D721Med (cell line): ENCODE data around the gene MYO9A.

Experiments used
- DNase-seq: peaks from one replicate; pipeline ENCODE4 v3.0.0; 2011; ENCODE audit warnings: low spot score; ENCODE audit not compliant: insufficient read length
- FAIRE-seq: peaks from 2 replicates; lab custom pipeline; 2011; peaks lifted over from hg19 to GRCh38; lab: Jason Lieb, UNC
- CTCF ChIP-seq: IDR thresholded peaks from 2 replicates; pipeline ENCODE4 v1.5.1; 2012; ENCODE audit warnings: mild to moderate bottlenecking, control low read depth; ENCODE audit not compliant: insufficient read depth; ENCODE audit errors: missing control alignments

The MYO9A gene

GRCh38 chr15:71807125-71807629, 310.8 kb downstream of the MYO9A start:
- no peak for FAIRE-seq
- TF ChIP-seq CTCF = no peak
- no peak for DNase-seq

DNA sequence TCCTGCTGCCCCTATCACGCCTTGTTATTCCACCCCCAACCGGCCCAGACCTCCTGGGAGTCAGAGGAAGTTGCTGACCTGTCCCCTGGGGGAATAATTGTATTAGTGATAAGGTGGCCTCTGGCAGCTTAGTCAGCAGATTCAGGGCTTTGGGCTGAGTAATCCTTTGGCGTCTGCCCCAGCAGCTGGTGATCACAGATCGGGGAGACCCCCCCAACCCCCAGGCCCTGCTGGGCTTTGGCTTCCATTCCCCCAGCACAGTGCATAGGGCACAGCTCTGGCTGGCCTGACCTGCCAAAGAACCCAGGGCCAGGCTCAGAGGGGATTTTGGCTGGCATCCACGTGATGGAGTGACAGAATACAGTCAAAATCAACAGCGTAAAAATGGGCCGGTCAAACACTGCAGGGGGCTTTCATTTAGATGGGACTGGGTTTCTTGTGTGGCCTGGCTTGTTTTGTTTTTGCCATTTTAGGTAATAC, 311.5 kb downstream of the MYO9A start:
- FAIRE-seq (peak; percentile 6), DNase-seq (no peak)
- no peak for TF ChIP-seq CTCF

- no peak for TF ChIP-seq CTCF
- FAIRE-seq = no peak
- no peak for DNase-seq
Observed at GRCh38 chr15:71804695-71805470, 313.1 kb downstream of the MYO9A start.

GRCh38 chr15:71804226-71804625, 313.7 kb downstream of the MYO9A start:
- no peak for DNase-seq
- FAIRE-seq = no peak
- no peak for TF ChIP-seq CTCF

DNA sequence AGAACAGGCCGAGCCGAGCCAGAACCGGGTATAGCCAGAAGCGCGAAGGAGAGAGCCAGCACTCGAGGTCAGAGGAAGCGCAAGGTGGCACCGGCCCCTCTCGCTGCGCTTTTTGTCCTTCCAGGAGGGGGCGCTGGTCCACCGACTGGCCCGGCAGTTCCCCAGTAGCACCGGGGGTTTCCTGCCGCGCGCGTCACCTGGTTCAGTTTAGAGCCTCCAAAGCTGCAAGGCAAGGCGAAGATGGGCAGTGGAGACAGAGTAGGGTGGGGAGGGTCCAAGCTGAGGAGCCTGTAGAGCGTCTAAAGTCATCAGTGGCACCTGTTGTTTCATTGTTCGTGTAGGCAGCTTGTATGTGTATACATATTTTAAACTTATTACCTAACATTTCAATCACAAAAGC, 315.2 kb downstream of the MYO9A start:
- TF ChIP-seq CTCF = peak; percentile 27

GRCh38 chr15:71801935-71802655, 315.9 kb downstream of the MYO9A start:
- FAIRE-seq (no peak), DNase-seq (no peak)
- TF ChIP-seq CTCF = no peak

More for the DNA sequence above, 315.2 kb downstream of the MYO9A start:
- DNase-seq (no peak), FAIRE-seq (no peak)
